Measurements from ENCODE around the gene RALGDS. TPM values are rescaled to one million over a fixed set of nuclear protein-coding genes. Genes with fewer than 3 reads are reported as not detected.
A peak's percentile ranks its signal among the peaks of the same experiment; 100 is the strongest.

Gene RALGDS
- total and polyA plus RNA-seq, 2 donors (not counting 1 experiment from before 2014, with no cell fraction given) = 62.4 to 88.0 TPM

DNA sequence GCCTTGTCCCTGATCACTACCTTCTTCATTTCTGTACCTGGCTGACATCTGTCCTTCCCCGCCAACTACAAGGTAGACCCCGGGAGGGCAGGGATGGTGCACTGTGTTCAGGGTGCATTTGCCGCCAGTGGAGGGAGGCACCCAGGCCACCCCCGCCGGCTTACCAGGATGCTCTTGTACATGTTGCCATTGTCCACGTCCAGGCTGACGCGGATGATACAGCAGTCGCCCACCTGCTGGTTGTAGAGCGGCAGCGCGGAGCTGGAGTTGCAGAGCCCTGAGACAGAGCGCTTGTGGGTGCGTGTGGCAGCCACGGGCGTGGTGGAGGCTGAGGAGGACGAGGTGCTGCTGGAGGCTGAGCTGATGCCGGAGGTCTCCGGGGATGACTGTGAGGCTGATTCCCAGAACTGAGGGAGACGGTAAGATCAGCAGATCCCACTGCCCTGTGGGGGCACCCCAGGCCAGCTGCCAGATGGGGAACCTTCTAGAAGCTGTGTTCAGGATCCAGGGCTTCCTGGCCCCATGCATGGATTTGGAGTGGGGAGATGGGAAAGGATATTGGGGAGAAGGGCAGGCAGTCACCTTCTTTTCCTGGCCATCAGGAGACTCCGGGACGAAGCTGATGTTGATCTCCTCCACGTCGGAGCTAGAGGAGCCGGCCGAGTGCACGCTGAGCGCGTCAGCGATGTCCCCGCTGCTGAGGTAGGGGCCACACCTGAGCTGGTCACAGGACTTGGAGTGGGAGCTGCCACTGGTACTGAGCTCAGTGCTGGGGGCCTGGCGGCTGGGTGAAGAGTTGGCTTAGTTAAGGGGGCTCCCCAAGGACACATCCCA lies 19.5 kb downstream of the RALGDS start:
- H3K27ac ChIP-seq (ENCODE audit: low read length in 2 of 2) = no peak overlapping the region
- peaks cover 0 to 73% of the 10 kb centered on the region in 2 experiments for H3K36me3 ChIP-seq (replicated peaks in 1 of 2; ENCODE audit: control extremely low read depth in 1 of 2, control insufficient read depth in 1 of 2, extremely low read depth in 1 of 2, insufficient read depth in 2 of 2, low read length in 1 of 2)
- H3K4me2 ChIP-seq (replicated peaks; ENCODE audit: low read depth, low read length, poor library complexity, severe bottlenecking) = no peak overlapping the region
- DNase-seq (peak; percentile 23), ATAC-seq (ENCODE audit: low read depth) (no peak)
- Mint-ChIP-seq H3K9me3 (ENCODE audit: insufficient read depth) (peaks cover 2% of the 10 kb centered on the region), H3K4me1 (no peaks in the 10 kb centered on the region), H3K4me3 (no peak overlapping the region), H3K27ac (peak overlapping the region; percentile 32), H3K27me3 (no peaks in the 10 kb centered on the region)
- intact Hi-C loops (cut with micrococcal nuclease) = no loop called here
- H3K9me3 ChIP-seq (ENCODE audit: control extremely low read depth in 1 of 3, control insufficient read depth in 2 of 3, insufficient read depth in 1 of 3, low read length in 2 of 3) = peaks cover under 1 to 10% (median under 1%) of the 10 kb centered on the region in 3 donors
- WGBS (ENCODE audit: insufficient coverage) = 99% methylated on average over 30 of the region's 32 CpGs
- no peaks in the 10 kb centered on the region for H3K4me1 ChIP-seq (ENCODE audit: control insufficient read depth in 2 of 2, insufficient read depth in 2 of 2, low read length in 2 of 2)
- CTCF ChIA-PET = interaction anchor here (0.8 to 26.5 kb wide), 8 partner anchors 8 to 81 kb away, joined by 3 to 599 read pairs (median 6); no protein-coding TSS in a partner anchor
- H3K27me3 ChIP-seq (replicated peaks in 1 of 4; ENCODE audit: control extremely low read depth in 1 of 4, control insufficient read depth in 3 of 4, insufficient read depth in 4 of 4, low read length in 3 of 4) = no peaks in the 10 kb centered on the region
- H3K4me3 ChIP-seq (ENCODE audit: control extremely low read depth in 1 of 5, extremely low read depth in 1 of 5, insufficient read depth in 1 of 5, low read depth in 2 of 5, low read length in 4 of 5) = no peak overlapping the region
- H2AFZ ChIP-seq (ENCODE audit: insufficient read depth, low read depth, low read length, poor library complexity, severe bottlenecking) = no peak overlapping the region
- no peak for TF ChIP-seq EZH2 (IDR thresholded peaks at IDR 0.05; ENCODE audit: borderline replicate concordance, insufficient read depth, low read depth, low read length, poor library complexity, severe bottlenecking)
- TF ChIP-seq, protein P1, sequence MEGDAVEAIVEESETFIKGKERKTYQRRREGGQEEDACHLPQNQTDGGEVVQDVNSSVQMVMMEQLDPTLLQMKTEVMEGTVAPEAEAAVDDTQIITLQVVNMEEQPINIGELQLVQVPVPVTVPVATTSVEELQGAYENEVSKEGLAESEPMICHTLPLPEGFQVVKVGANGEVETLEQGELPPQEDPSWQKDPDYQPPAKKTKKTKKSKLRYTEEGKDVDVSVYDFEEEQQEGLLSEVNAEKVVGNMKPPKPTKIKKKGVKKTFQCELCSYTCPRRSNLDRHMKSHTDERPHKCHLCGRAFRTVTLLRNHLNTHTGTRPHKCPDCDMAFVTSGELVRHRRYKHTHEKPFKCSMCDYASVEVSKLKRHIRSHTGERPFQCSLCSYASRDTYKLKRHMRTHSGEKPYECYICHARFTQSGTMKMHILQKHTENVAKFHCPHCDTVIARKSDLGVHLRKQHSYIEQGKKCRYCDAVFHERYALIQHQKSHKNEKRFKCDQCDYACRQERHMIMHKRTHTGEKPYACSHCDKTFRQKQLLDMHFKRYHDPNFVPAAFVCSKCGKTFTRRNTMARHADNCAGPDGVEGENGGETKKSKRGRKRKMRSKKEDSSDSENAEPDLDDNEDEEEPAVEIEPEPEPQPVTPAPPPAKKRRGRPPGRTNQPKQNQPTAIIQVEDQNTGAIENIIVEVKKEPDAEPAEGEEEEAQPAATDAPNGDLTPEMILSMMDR (IDR thresholded peaks at IDR 0.05) = no peak
- no peaks in the 10 kb centered on the region for H3K79me2 ChIP-seq (ENCODE audit: control insufficient read depth, insufficient read depth, low read length)
- no peak overlapping the region for H3K9ac ChIP-seq (ENCODE audit: low read length)
- no peaks in the 10 kb centered on the region for H4K20me1 ChIP-seq (ENCODE audit: control insufficient read depth, insufficient read depth, low read length, poor library complexity, severe bottlenecking)
- POLR2A ChIA-PET = interaction anchor here (1.2 kb wide), 1 partner anchor 45 kb away, joined by 4 read pairs; no protein-coding TSS in a partner anchor
